ENCODE measurements around the gene FUT2. TPM values are rescaled to one million over a fixed set of nuclear protein-coding genes. Genes with fewer than 3 reads are reported as not detected.

The FUT2 gene
- total RNA-seq, 1 donor from 2014 or later, result not detected

GRCh38 chr19:48696353-48697010, 711 bp downstream of the FUT2 start:
- Mint-ChIP-seq H3K27me3 (ENCODE audit: low read depth) (peaks cover 52% of the 10 kb centered on the region), H3K4me1 (peaks cover 5% of the 10 kb centered on the region), H3K36me3 (ENCODE audit: low read depth) (no peaks in the 10 kb centered on the region), H3K9me3 (no peaks in the 10 kb centered on the region), H3K27ac (ENCODE audit: unreplicated experiment) (no peak overlapping the region), H3K4me3 (peak overlapping the region; percentile 56)
- TF ChIP-seq CTCF (conservative IDR thresholded peaks at IDR 0.05), result no peak
- DNase-seq (ENCODE audit: low read depth, low spot score), result no peak

GRCh38 chr19:48698046-48698445, 2.3 kb downstream of the FUT2 start:
- H3K4me1 Mint-ChIP-seq, result peaks cover 5% of the 10 kb centered on the region
- no peak overlapping the region for H3K27ac Mint-ChIP-seq (ENCODE audit: unreplicated experiment)
- H3K27me3 Mint-ChIP-seq (ENCODE audit: low read depth), result peaks cover 52% of the 10 kb centered on the region
- H3K9me3 Mint-ChIP-seq, result no peaks in the 10 kb centered on the region
- TF ChIP-seq CTCF (conservative IDR thresholded peaks at IDR 0.05), result no peak
- H3K4me3 Mint-ChIP-seq, result no peak overlapping the region
- no peak for DNase-seq (ENCODE audit: low read depth, low spot score)
- H3K36me3 Mint-ChIP-seq (ENCODE audit: low read depth), result peaks cover 4% of the 10 kb centered on the region

- Mint-ChIP-seq H3K36me3 (ENCODE audit: low read depth) (peaks cover 6% of the 10 kb centered on the region), H3K4me1 (no peaks in the 10 kb centered on the region), H3K9me3 (no peaks in the 10 kb centered on the region), H3K4me3 (no peak overlapping the region), H3K27me3 (ENCODE audit: low read depth) (peaks cover 17% of the 10 kb centered on the region), H3K27ac (ENCODE audit: unreplicated experiment) (no peak overlapping the region)
- no peak for TF ChIP-seq CTCF (conservative IDR thresholded peaks at IDR 0.05)
- DNase-seq (ENCODE audit: low read depth, low spot score), result no peak
Measured at GRCh38 chr19:48702701-48703100, 6.9 kb downstream of the FUT2 start.

- Mint-ChIP-seq H3K27ac (ENCODE audit: unreplicated experiment) (no peak overlapping the region), H3K4me1 (peaks cover 2% of the 10 kb centered on the region), H3K36me3 (ENCODE audit: low read depth) (peaks cover 6% of the 10 kb centered on the region), H3K9me3 (no peaks in the 10 kb centered on the region), H3K27me3 (ENCODE audit: low read depth) (peaks cover 12% of the 10 kb centered on the region), H3K4me3 (no peak overlapping the region)
- no peak for TF ChIP-seq CTCF (conservative IDR thresholded peaks at IDR 0.05)
- DNase-seq (ENCODE audit: low read depth, low spot score), result no peak
Measured at GRCh38 chr19:48703316-48703715, 7.5 kb downstream of the FUT2 start.

- no peak for TF ChIP-seq CTCF (conservative IDR thresholded peaks at IDR 0.05)
- H3K27ac Mint-ChIP-seq (ENCODE audit: unreplicated experiment), result no peak overlapping the region
- H3K36me3 Mint-ChIP-seq (ENCODE audit: low read depth), result peaks cover 6% of the 10 kb centered on the region
- H3K27me3 Mint-ChIP-seq (ENCODE audit: low read depth), result peaks cover 4% of the 10 kb centered on the region
- no peaks in the 10 kb centered on the region for H3K9me3 Mint-ChIP-seq
- no peak overlapping the region for H3K4me3 Mint-ChIP-seq
- peaks cover 7% of the 10 kb centered on the region for H3K4me1 Mint-ChIP-seq
- DNase-seq (ENCODE audit: low read depth, low spot score), result no peak
Measured at GRCh38 chr19:48705431-48705830, 9.7 kb downstream of the FUT2 start.
